GM18505 (cell line): ENCODE data around the gene SLC4A5.

Experiments
- ATAC-seq: cut with Tn5 transposase; IDR thresholded peaks from one replicate; pipeline ENCODE4 v1.9.1; 2021; ENCODE audit not compliant: unreplicated experiment
- POLR2A ChIP-seq: IDR thresholded peaks from 4 replicates; pipeline ENCODE4 v1.6.1; 2011; ENCODE audit warnings: borderline replicate concordance; ENCODE audit not compliant: insufficient read depth, insufficient read length; ENCODE audit errors: extremely low read depth

SLC4A5 gene, protein sequence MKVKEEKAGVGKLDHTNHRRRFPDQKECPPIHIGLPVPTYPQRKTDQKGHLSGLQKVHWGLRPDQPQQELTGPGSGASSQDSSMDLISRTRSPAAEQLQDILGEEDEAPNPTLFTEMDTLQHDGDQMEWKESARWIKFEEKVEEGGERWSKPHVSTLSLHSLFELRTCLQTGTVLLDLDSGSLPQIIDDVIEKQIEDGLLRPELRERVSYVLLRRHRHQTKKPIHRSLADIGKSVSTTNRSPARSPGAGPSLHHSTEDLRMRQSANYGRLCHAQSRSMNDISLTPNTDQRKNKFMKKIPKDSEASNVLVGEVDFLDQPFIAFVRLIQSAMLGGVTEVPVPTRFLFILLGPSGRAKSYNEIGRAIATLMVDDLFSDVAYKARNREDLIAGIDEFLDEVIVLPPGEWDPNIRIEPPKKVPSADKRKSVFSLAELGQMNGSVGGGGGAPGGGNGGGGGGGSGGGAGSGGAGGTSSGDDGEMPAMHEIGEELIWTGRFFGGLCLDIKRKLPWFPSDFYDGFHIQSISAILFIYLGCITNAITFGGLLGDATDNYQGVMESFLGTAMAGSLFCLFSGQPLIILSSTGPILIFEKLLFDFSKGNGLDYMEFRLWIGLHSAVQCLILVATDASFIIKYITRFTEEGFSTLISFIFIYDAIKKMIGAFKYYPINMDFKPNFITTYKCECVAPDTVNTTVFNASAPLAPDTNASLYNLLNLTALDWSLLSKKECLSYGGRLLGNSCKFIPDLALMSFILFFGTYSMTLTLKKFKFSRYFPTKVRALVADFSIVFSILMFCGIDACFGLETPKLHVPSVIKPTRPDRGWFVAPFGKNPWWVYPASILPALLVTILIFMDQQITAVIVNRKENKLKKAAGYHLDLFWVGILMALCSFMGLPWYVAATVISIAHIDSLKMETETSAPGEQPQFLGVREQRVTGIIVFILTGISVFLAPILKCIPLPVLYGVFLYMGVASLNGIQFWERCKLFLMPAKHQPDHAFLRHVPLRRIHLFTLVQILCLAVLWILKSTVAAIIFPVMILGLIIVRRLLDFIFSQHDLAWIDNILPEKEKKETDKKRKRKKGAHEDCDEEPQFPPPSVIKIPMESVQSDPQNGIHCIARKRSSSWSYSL

DNA sequence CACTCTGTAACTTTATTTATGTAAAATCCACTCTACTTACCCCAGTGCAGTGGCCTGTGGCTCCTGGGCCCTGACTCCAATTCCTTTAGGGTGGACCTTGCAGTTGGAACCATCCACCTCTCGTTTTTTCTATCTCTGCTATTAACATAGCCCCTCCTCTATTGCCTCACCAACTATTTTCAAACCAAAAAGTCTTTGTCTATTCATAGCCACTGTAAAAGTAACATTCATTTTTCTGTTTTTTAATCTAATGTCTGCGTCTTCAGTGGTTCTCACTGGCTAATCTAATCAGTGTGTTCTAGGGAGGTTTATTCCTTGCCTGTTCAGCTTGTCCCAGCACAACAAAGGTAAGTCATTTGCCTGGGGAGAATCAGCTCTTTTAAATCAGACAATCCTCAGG, at the start of gene SLC4A5:
SLC4A5 (minus strand) TSS at position 101 of the 400 bp plus-strand sequence. CDS start 28,393 bp downstream, outside the sequence.
- no peak for ATAC-seq
- TF ChIP-seq POLR2A: no peak

DNA sequence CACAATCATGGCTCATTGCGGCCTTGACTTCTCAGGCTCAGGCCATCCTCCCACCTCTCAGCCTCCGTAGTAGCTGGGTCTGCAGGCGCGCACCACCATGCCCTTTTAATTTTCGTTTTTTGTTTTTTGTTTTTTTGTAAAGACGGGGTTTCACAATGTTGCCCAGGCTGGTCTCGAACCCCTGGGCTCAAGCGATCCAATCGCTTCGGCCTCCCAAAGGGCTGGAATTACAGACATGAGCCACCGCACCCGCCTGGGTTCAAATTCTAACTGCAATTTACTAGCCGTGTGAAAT, 49.2 kb upstream of the SLC4A5 start:
- TF ChIP-seq POLR2A: no peak
- no peak for ATAC-seq

- ATAC-seq: peak; percentile 68
- peak; percentile 66 for TF ChIP-seq POLR2A
Measured at GRCh38 chr2:74391580-74392448, 48.6 kb upstream of the SLC4A5 start.

- ATAC-seq: peak; percentile 19
- no peak for TF ChIP-seq POLR2A
Measured at GRCh38 chr2:74391209-74391579, 48.0 kb upstream of the SLC4A5 start.

DNA sequence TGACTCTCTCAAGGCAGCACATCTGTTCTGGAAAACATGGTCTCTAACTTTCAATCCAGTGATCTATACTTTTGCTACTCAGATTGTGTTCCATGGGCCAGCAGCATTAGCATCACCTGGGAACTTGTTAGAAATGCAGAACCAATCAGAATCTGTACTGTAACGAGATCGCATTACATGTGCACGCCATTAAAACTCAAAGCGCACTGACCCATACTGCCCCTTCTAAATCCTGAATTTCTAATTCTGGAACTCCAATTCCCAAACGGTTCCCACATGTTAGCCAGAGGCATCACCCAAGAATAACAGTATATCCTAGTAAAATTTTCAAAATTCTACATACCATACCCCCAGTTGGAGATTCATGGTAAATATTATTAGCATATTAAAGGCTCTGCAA, 47.4 kb upstream of the SLC4A5 start:
- no peak for TF ChIP-seq POLR2A
- no peak for ATAC-seq

DNA sequence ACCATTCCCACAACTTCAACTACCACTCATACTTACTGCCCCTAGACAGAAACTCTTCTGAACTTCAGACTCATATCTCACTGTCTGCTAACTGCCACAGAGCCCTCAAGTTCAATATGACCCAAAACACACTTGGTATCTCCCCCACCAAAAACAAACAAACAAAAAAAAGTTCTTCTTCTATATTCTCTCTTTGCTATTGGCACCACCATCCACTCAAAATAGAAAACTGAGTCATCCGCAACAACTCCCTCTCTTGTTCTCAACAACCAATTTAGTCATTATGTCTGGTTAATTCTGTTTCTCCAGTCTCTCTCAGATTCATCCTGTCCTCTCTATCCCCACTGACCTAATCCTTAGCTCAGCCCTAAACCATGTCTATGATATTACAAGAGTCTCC, 44.1 kb upstream of the SLC4A5 start:
- no peak for ATAC-seq
- TF ChIP-seq POLR2A: no peak

DNA sequence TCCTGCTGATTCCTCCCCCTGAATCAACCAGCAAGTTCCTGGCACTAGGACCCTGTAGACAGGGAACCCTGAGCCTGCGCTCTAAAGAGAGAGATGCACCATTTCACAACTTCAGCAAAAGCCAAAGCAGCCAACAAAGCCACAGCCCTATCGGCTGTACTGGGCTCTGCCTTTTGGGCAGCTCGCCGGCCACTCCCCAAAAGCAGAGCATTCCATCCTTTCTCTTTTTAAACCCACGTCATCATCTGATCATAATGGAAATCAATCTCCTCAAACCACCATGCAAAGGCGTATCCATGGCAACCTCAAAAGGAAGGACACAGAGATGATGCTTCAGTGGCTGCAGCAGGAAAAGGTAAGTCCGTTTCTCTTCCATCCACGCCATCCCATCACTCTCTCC, 42.2 kb upstream of the SLC4A5 start:
- no peak for TF ChIP-seq POLR2A
- no peak for ATAC-seq

GRCh38 chr2:74384051-74384450, 40.8 kb upstream of the SLC4A5 start:
- no peak for TF ChIP-seq POLR2A
- no peak for ATAC-seq

DNA sequence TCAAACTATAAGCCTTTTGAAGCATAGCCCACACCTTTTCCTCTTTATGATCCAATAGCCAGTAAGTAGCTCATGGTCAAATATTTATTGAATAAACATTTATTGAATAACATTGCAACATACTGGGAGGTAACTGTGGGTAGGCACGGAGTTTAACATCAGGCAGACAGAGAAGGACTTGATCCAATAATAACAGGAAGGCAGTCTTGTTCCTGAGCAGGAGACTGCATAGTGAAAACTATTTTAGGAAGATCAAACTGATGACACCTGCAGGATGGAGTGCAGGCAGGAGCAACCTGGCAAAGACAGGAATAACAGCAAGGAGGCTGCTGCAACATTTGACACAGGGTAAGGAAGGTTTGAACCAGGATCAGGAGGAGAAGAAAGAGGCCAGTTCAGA, 40.0 kb upstream of the SLC4A5 start:
- ATAC-seq: no peak
- TF ChIP-seq POLR2A: no peak

GRCh38 chr2:74381751-74382150, 38.5 kb upstream of the SLC4A5 start:
- no peak for TF ChIP-seq POLR2A
- ATAC-seq: no peak

DNA sequence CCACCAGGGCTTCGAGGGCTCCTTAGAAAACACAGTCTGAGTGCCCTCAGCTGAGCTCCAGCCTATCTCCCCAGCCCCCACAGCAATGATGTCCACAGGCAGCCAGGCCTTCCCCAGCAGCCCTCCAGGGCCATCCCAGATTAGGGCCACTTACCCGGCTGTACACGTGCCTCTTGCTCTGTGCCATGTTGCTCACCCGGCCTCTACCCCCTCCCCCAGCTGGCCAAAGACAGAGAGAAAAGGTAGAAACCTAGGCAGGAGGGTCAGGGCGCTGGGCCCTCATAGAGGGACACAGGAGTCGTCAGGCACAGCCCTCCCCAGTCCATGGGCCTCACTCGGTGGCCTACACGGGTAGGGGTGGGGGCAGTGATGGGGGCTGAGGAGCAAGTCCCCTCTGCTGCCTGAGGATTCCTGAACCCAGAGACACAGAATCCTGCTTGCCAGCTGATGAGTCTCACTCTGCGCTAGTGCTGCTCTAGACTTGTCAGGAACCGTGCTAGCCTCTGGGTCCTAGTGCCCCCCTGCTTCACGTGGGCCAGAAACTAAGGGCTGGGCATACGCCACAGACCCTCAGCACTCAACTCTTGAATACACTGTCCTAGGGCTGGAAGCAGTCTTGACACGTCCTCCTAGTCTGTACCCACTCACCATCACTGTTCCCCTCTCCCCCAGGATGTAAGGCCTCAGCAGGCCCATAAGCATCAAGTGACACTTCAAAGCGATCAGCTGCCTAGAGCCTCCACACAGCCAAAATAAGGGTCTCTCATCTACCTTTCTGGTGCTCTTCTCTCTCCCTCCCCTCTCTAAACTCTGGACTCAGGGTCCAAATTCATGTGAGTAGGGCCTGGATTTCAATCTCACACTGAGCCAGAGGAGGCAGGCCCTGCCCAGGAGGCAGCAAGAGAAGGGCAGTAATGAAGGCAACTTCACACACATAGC, 36.9 kb upstream of the SLC4A5 start, which contains the start of gene DCTN1:
DCTN1 (minus strand) TSS at position 461 of the 939 bp plus-strand sequence; CDS start at position 187, 274 bp downstream.
- TF ChIP-seq POLR2A: no peak
- no peak for ATAC-seq

DNA sequence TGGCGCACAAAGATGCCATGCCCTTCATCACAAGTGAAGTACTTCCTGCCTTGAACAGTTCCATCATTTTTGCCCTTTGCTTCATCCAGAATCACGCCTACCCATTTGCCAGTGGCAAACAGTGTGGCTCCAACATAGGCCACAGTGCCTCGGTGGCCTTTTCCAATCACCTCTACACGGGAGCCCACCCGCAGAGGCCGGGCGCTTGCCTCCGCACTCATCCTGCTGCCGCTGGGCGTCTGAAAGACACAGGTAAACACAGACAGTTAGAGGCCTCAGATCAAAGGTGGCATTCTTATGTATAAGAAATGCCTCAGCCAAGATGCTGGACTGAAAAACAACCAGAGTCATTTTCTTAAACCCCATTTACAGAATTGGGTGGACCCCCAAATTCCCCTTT, 34.8 kb upstream of the SLC4A5 start:
- TF ChIP-seq POLR2A: no peak
- ATAC-seq: no peak
